K562 (cell line): ENCODE results near the gene PTH1R. TPM values are rescaled to one million over a fixed set of nuclear protein-coding genes. Genes with fewer than 3 reads are reported as not detected.

Source experiments
- CBFA2T2 ChIP-seq: fragments of 450-650 bp; conservative IDR thresholded peaks from 2 replicates; pipeline ENCODE4 v1.6.1; 2017; ENCODE audit warnings: mild to moderate bottlenecking
- CBFA2T3 ChIP-seq: fragments of 450-650 bp; IDR thresholded peaks from 2 replicates; pipeline ENCODE4 v1.6.1; 2017
- DPF2 ChIP-seq: fragments of 450-650 bp; IDR thresholded peaks from 2 replicates; pipeline ENCODE4 v1.6.1; 2016
- EP300 ChIP-seq: IDR thresholded peaks from 2 replicates; pipeline ENCODE4 v1.6.1; 2012; ENCODE audit warnings: low read length, improper control_type of control experiment
- GATA2 ChIP-seq: sonication (generic); formaldehyde crosslinking; IDR thresholded peaks from 2 replicates; pipeline ENCODE4 v1.4.0; 2020; ENCODE audit warnings: mild to moderate bottlenecking, missing genetic modification reagents
- HDAC1 ChIP-seq, 2 experiments: fragments of 450-650 bp; IDR thresholded peaks; 2 replicates each; pipeline ENCODE4 v1.6.1; 2016 to 2017; ENCODE audit warnings: inconsistent platforms in 1 of 2, mild to moderate bottlenecking in 1 of 2, moderate library complexity in 1 of 2
- IFI16 ChIP-seq: fragments of 250-450 bp; sonication (Bioruptor Pico); IDR thresholded peaks from 2 replicates; pipeline ENCODE4 v2.1.2; 2022; ENCODE audit warnings: mild to moderate bottlenecking, inconsistent platforms
- KAT7 ChIP-seq: sonication (generic); formaldehyde crosslinking; IDR thresholded peaks from 2 replicates; pipeline ENCODE4 v1.8.0; 2022; ENCODE audit warnings: missing genetic modification reagents, mild to moderate bottlenecking, borderline replicate concordance
- KLF10 ChIP-seq: fragments of 250-450 bp; sonication (Bioruptor Pico); IDR thresholded peaks from 2 replicates; pipeline ENCODE4 v1.6.1; 2021; ENCODE audit warnings: matching md5 sums
- NEUROD1 ChIP-seq: fragments of 150-350 bp; IDR thresholded peaks from 2 replicates; pipeline ENCODE4 v1.6.1; 2014; ENCODE audit warnings: borderline replicate concordance, low read length, low read depth; ENCODE audit not compliant: partially characterized antibody
- POLR2A ChIP-seq: fragments of 450-650 bp; conservative IDR thresholded peaks from 2 replicates; pipeline ENCODE4 v1.6.1; 2016
- POLR2AphosphoS5 ChIP-seq: IDR thresholded peaks from 2 replicates; pipeline ENCODE4 v1.6.1; 2011; ENCODE audit warnings: mild to moderate bottlenecking, low read depth, low read length, moderate library complexity; ENCODE audit not compliant: control insufficient read depth, insufficient read depth
- SMARCA4 ChIP-seq: fragments of 450-650 bp; IDR thresholded peaks from 2 replicates; pipeline ENCODE4 v1.6.1; 2016
- TCF7L2 ChIP-seq: fragments of 150-350 bp; IDR thresholded peaks from 2 replicates; pipeline ENCODE4 v1.6.1; 2016; ENCODE audit warnings: low read depth, mild to moderate bottlenecking, low read length, moderate library complexity
- TEAD1 ChIP-seq, 2 experiments: fragments of 450-650 bp in 1 of 2; sonication (generic) in 1 of 2; formaldehyde crosslinking; IDR thresholded peaks; 2 replicates each; pipeline versions ENCODE4 v1.4.0 to v1.8.0; 2020 to 2022; ENCODE audit warnings: mild to moderate bottlenecking in 2 of 2, missing genetic modification reagents in 1 of 2
- ZNF507 ChIP-seq: conservative IDR thresholded peaks from 2 replicates; pipeline ENCODE4 v1.6.1; 2017; ENCODE audit warnings: missing genetic modification characterization, missing compliant biosample characterization
- ZNF766 ChIP-seq: fragments of 200-800 bp; sonication (Bioruptor generic); conservative IDR thresholded peaks from 2 replicates; pipeline ENCODE4 v1.6.1; 2016; ENCODE audit warnings: missing genetic modification characterization, missing compliant biosample characterization
- polyA plus RNA-seq, 8 experiments: library from polyadenylated mRNA; depleted of rRNA in 4 of 8; stranded (reverse) in 5 of 8; unstranded in 3 of 8; fragments of >200 nt; fragmentation: Nextera tagmentation in 2 of 8; fragmentation: Illumina TruSeq in 1 of 8; extraction: Ambion mirVana in 2 of 8; extraction: Trizol in 1 of 8; gene quantifications; 2 replicates each; pipeline versions ENCODE4 v1.2.1 to v1.2.3, GENCODE V29; 2011 to 2014; ENCODE audit warnings: inconsistent platforms in 1 of 8, missing spikeins in 1 of 8
- total RNA-seq, 7 experiments: library from RNA; depleted of rRNA in 6 of 7; stranded (reverse); fragments of >200 nt in 6 of 7; fragmentation: Illumina TruSeq in 2 of 7; extraction: Trizol in 2 of 7; gene quantifications; 2 replicates each; pipeline versions ENCODE4 v1.2.1 to v1.2.3, GENCODE V29; 2011 to 2021; ENCODE audit warnings: low replicate concordance in 1 of 7
- TF ChIP-seq, protein P1 (sequence below): fragments of 450-650 bp; formaldehyde crosslinking; conservative IDR thresholded peaks from 2 replicates; pipeline ENCODE4 v1.4.0; 2022; ENCODE audit warnings: mild to moderate bottlenecking, missing genetic modification characterization
- TF ChIP-seq, protein P2 (sequence below), 2 experiments: IDR thresholded peaks; 2 replicates each; pipeline ENCODE4 v1.6.1; 2012; ENCODE audit warnings: improper control_type of control experiment in 2 of 2, low read depth in 2 of 2, low read length in 2 of 2, borderline replicate concordance in 1 of 2
- TF ChIP-seq, protein P3 (sequence below), 2 experiments: fragments of 200-800 bp in 1 of 2; sonication (Bioruptor generic) in 1 of 2; sonication (generic) in 1 of 2; formaldehyde crosslinking in 1 of 2; IDR thresholded peaks in 1 of 2; conservative IDR thresholded peaks in 1 of 2; 2 replicates each; pipeline versions ENCODE4 v1.5.0 to v1.6.1; 2016 to 2020; ENCODE audit warnings: missing compliant biosample characterization in 1 of 2, missing genetic modification characterization in 1 of 2, missing genetic modification reagents in 1 of 2
- TF ChIP-seq, protein P4 (sequence below), 2 experiments: fragments of 450-650 bp in 1 of 2; sonication (generic) in 1 of 2; formaldehyde crosslinking in 1 of 2; IDR thresholded peaks in 1 of 2; conservative IDR thresholded peaks in 1 of 2; 2 replicates each; pipeline versions ENCODE4 v1.6.1 to v1.8.1; 2016 to 2023; ENCODE audit warnings: mild to moderate bottlenecking in 2 of 2, moderate library complexity in 2 of 2, inconsistent platforms in 1 of 2, missing genetic modification reagents in 1 of 2

The PTH1R gene
- total and polyA plus RNA-seq, 9 of the 15 experiments (the other 6 are each of a cell fraction or from before 2014, with no cell fraction given) = not detected

DNA sequence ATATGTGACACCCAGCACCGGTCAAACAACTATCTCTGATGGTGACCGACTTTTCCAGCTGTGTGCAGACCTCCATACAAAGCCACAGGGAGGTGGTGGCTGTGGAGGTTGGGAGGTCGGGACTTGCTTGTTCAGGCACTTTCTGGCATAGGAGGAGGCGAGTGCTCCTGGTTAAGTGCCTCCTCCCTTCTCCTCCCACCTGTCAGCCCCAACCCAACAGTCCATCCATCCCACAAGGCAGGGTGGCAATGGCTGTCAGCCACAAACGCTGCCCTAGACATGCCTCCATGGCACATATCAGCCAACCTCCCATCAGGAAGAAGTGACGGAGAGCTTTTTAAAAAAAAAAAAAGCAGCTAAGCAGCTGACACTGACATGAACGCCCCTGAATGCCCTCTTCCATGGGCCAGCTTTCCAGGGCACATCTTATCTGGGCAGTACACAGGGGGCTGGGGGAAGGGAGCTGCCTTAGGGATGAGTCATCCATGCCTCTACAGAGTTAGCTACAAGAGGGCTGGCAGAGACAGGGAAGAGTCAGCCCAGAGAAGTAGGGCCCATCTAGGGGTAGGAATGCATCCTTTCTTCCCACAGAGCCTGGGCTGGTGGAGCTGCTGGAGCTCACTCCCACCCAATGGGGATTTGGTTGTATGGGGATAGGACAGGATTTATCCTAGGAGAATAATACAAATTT lies 57.8 kb downstream of the PTH1R start (continued):
- TF ChIP-seq, protein P1, sequence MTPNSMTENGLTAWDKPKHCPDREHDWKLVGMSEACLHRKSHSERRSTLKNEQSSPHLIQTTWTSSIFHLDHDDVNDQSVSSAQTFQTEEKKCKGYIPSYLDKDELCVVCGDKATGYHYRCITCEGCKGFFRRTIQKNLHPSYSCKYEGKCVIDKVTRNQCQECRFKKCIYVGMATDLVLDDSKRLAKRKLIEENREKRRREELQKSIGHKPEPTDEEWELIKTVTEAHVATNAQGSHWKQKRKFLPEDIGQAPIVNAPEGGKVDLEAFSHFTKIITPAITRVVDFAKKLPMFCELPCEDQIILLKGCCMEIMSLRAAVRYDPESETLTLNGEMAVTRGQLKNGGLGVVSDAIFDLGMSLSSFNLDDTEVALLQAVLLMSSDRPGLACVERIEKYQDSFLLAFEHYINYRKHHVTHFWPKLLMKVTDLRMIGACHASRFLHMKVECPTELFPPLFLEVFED (CRISPR knock-in tag) = peak; percentile 76; the same call in 1 of the 2 replicates
- peak; percentile 74 for TF ChIP-seq CBFA2T2
- TF ChIP-seq EP300 = peak; percentile 85
- TF ChIP-seq GATA2 (CRISPR knock-in tag) = peak; percentile 64; the same call in 1 of the 2 replicates
- TF ChIP-seq, protein P2, sequence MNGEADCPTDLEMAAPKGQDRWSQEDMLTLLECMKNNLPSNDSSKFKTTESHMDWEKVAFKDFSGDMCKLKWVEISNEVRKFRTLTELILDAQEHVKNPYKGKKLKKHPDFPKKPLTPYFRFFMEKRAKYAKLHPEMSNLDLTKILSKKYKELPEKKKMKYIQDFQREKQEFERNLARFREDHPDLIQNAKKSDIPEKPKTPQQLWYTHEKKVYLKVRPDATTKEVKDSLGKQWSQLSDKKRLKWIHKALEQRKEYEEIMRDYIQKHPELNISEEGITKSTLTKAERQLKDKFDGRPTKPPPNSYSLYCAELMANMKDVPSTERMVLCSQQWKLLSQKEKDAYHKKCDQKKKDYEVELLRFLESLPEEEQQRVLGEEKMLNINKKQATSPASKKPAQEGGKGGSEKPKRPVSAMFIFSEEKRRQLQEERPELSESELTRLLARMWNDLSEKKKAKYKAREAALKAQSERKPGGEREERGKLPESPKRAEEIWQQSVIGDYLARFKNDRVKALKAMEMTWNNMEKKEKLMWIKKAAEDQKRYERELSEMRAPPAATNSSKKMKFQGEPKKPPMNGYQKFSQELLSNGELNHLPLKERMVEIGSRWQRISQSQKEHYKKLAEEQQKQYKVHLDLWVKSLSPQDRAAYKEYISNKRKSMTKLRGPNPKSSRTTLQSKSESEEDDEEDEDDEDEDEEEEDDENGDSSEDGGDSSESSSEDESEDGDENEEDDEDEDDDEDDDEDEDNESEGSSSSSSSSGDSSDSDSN (IDR thresholded peaks at IDR 0.05; ENCODE audit: borderline replicate concordance in 1 of 2, low read depth in 2 of 2, low read length in 2 of 2) = 0 out of 4 replicates have a peak, but pooled peaks of 1 of the 2 experiments have one; percentile 56
- no peak for TF ChIP-seq KLF10 (CRISPR knock-in tag)
- TF ChIP-seq, protein P3, sequence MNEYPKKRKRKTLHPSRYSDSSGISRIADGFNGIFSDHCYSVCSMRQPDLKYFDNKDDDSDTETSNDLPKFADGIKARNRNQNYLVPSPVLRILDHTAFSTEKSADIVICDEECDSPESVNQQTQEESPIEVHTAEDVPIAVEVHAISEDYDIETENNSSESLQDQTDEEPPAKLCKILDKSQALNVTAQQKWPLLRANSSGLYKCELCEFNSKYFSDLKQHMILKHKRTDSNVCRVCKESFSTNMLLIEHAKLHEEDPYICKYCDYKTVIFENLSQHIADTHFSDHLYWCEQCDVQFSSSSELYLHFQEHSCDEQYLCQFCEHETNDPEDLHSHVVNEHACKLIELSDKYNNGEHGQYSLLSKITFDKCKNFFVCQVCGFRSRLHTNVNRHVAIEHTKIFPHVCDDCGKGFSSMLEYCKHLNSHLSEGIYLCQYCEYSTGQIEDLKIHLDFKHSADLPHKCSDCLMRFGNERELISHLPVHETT (CRISPR knock-in tag; conservative IDR thresholded peaks at IDR 0.05 in 1 of 2, IDR thresholded peaks at IDR 0.05 in 1 of 2) = 0 out of 4 replicates have a peak, but pooled peaks of 1 of the 2 experiments have one; percentile 36
- 0 out of 2 replicates have a peak, but pooled peaks have one; percentile 29 for TF ChIP-seq POLR2A
- TF ChIP-seq ZNF766 (CRISPR knock-in tag) = 0 out of 2 replicates have a peak, but pooled peaks have one; percentile 44
- TF ChIP-seq, protein P4, sequence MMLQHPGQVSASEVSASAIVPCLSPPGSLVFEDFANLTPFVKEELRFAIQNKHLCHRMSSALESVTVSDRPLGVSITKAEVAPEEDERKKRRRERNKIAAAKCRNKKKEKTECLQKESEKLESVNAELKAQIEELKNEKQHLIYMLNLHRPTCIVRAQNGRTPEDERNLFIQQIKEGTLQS (IDR thresholded peaks at IDR 0.05) = peak; percentile 99
- TF ChIP-seq, protein P4 (CRISPR knock-in tag; conservative IDR thresholded peaks at IDR 0.05) = peak; percentile 94
- TF ChIP-seq ZNF507 (tag) = no peak
- peak in 1 of 2 experiments; percentile 66; a peak in 2 of 4 replicates for TF ChIP-seq HDAC1 (IDR thresholded peaks at IDR 0.05)
- TF ChIP-seq NEUROD1 = peak; percentile 55
- peak; percentile 86 for TF ChIP-seq CBFA2T3
- no peak for TF ChIP-seq IFI16 (CRISPR knock-in tag)
- TF ChIP-seq SMARCA4 = peak; percentile 93
- TF ChIP-seq DPF2 = peak; percentile 95
- TF ChIP-seq TCF7L2 = no peak
- no peak for TF ChIP-seq KAT7 (CRISPR knock-in tag)
- peak; percentile 61; the same call in 1 of the 2 replicates for TF ChIP-seq POLR2AphosphoS5
- TF ChIP-seq TEAD1 (CRISPR knock-in tag; IDR thresholded peaks at IDR 0.05) = peak; percentile 96 to 99
